Activated CD4-positive, alpha-beta T cell treated with anti-CD3 and anti-CD28 coated beads for 36 hours (primary cell): ENCODE results near the gene AMPH. TPM values are rescaled to one million over a fixed set of nuclear protein-coding genes. Genes with fewer than 3 reads are reported as not detected.
A peak's percentile ranks its signal among the peaks of the same experiment; 100 is the strongest.

Experiments
- ATAC-seq: fragments of 200-7000 bp; cut with Tn5 transposase; one replicate; pipeline ENCODE4 v1.10.0; 2021; ENCODE audit warnings: mild to moderate bottlenecking, moderate library complexity
- CTCF ChIA-PET: fragments of 350-600 bp; sonication (Branson Sonifier 250); formaldehyde crosslinking; loops from one replicate; lab custom pipeline; 2021; ENCODE audit warnings: antibody characterized with exemption; lab: Charles Lee
- POLR2A ChIA-PET: fragments of 350-600 bp; sonication (Branson Sonifier 250); formaldehyde crosslinking; loops from one replicate; lab custom pipeline; 2021; ENCODE audit warnings: antibody characterized with exemption, inconsistent platforms; lab: Charles Lee
- DNase-seq: peaks from one replicate; pipeline ENCODE4 v3.0.0-alpha.2; 2020
- H3K27ac Mint-ChIP-seq: one replicate; pipeline ENCODE4 v1.8.0; 2021; ENCODE audit warnings: mixed read lengths
- H3K27me3 Mint-ChIP-seq: one replicate; pipeline ENCODE4 v1.8.0; 2021; ENCODE audit warnings: mixed read lengths
- H3K36me3 Mint-ChIP-seq: one replicate; pipeline ENCODE4 v1.8.0; 2021; ENCODE audit warnings: low read depth, mixed read lengths
- H3K4me1 Mint-ChIP-seq: one replicate; pipeline ENCODE4 v1.8.0; 2021; ENCODE audit warnings: mixed read lengths
- H3K4me3 Mint-ChIP-seq: one replicate; pipeline ENCODE4 v1.8.0; 2021; ENCODE audit warnings: mild to moderate bottlenecking, moderate library complexity, mixed read lengths
- H3K9me3 Mint-ChIP-seq: one replicate; pipeline ENCODE4 v1.8.0; 2021; ENCODE audit warnings: low read depth, mixed read lengths
- intact Hi-C, 2 experiments: fragments of 100-400 bp; cut with DNase I in 1 of 2; cut with micrococcal nuclease in 1 of 2; formaldehyde crosslinking; loops; one replicate each; pipeline versions ENCODE4 v1.14.2 to v1.15.1; 2022 to 2024; cut with DNase I, micrococcal nuclease
- total RNA-seq, 2 experiments: library from RNA; stranded (reverse); gene quantifications; one replicate each; pipeline ENCODE4 v1.2.3, GENCODE V29; 2021

Gene AMPH
- total RNA-seq, 2 experiments from 2014 or later = 0.07 TPM; not detected in 1

- Mint-ChIP-seq H3K4me1 (no peaks in the 10 kb centered on the region), H3K27me3 (peaks cover 3% of the 10 kb centered on the region), H3K36me3 (no peaks in the 10 kb centered on the region), H3K4me3 (no peak overlapping the region), H3K27ac (no peak overlapping the region), H3K9me3 (no peaks in the 10 kb centered on the region)
- CTCF ChIA-PET = interaction anchor here (0.6 to 1.1 kb wide), 3 partner anchors 8 to 410 kb away, joined by 3 read pairs; no protein-coding TSS in a partner anchor
- intact Hi-C loops = no loop called here
- DNase-seq = no peak
- POLR2A ChIA-PET = no interaction called here
- no peak for ATAC-seq
Observed at GRCh38 chr7:38565289-38565688, 65.9 kb downstream of the AMPH start.

DNA sequence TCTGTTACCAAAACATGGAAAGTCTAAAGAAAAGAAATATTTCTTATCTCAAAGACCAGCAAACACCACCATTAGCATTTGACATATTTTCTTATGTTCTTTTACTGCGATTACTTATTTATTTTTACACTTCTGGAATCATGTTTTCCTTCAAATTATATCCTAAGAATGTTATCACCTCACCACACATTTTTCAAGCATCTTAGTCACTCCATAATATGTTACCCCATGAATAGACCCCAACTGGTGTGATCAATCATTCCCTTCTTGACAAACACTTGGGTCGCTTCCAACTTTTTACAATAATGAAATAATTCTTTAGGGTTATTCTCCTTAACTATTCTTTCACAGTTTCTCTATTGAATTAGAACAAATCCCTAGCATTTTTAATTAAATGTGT, 67.4 kb downstream of the AMPH start:
- H3K27ac Mint-ChIP-seq = no peak overlapping the region
- ChIA-PET CTCF (no interaction called here), POLR2A (no interaction called here)
- H3K27me3 Mint-ChIP-seq = peaks cover 5% of the 10 kb centered on the region
- H3K4me1 Mint-ChIP-seq = no peaks in the 10 kb centered on the region
- no peaks in the 10 kb centered on the region for H3K36me3 Mint-ChIP-seq
- DNase-seq = no peak
- H3K9me3 Mint-ChIP-seq = peaks cover 2% of the 10 kb centered on the region
- ATAC-seq = no peak
- H3K4me3 Mint-ChIP-seq = no peak overlapping the region
- intact Hi-C loops = no loop called here

DNA sequence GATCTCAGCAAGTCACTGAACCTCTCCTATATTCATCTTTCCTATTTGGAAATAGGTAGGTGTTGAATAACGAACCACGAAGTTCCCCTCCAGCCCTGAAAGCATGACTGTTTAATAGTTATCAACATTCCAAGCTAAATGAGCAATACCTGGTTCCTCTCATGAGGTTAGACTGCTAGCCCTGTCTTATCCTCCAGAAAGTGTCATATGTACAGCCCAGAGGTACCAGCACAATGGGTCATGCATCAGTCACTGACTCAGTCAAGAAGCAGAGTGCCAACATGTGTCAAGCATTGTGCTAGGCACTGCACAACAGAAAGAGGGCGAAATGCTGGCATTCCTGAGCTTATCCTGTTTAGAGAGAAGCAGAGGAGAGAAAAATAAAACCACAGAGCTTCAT, 70.0 kb downstream of the AMPH start:
- no peak overlapping the region for H3K27ac Mint-ChIP-seq
- no peak overlapping the region for H3K4me3 Mint-ChIP-seq
- H3K36me3 Mint-ChIP-seq = no peaks in the 10 kb centered on the region
- H3K4me1 Mint-ChIP-seq = no peaks in the 10 kb centered on the region
- ATAC-seq (no peak), DNase-seq (no peak)
- CTCF ChIA-PET = no interaction called here
- H3K27me3 Mint-ChIP-seq = peaks cover 2% of the 10 kb centered on the region
- intact Hi-C loops = no loop called here
- peaks cover 2% of the 10 kb centered on the region for H3K9me3 Mint-ChIP-seq
- POLR2A ChIA-PET = no interaction called here

GRCh38 chr7:38558761-38559345, 72.3 kb downstream of the AMPH start:
- CTCF ChIA-PET = no interaction called here
- Mint-ChIP-seq H3K27ac (no peak overlapping the region), H3K36me3 (no peaks in the 10 kb centered on the region), H3K4me1 (no peaks in the 10 kb centered on the region), H3K4me3 (no peak overlapping the region), H3K27me3 (peaks cover 2% of the 10 kb centered on the region), H3K9me3 (peaks cover 2% of the 10 kb centered on the region)
- DNase-seq (no peak), ATAC-seq (no peak)
- POLR2A ChIA-PET = no interaction called here
- intact Hi-C loops = no loop called here

DNA sequence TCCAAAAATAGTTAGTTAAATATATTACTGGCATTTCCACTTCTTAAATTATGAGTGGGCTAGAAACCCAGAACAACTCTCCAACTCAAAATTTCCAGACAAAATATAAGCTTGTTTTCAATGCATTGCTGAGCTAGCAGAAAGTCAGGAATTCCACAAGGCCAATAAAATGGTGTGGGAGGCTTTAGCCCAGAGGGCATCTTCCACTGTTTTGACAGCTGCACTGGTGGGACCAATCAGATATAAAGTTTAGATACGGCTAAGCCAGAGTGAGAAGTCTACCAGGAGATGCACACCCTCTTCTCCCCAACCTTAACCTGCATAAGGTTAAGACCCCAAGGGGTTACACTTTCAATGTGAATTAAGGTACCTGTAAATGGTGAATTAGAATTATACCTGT, 76.6 kb downstream of the AMPH start:
- H3K4me1 Mint-ChIP-seq = no peaks in the 10 kb centered on the region
- ATAC-seq (no peak), DNase-seq (no peak)
- POLR2A ChIA-PET = no interaction called here
- no peak overlapping the region for H3K27ac Mint-ChIP-seq
- H3K9me3 Mint-ChIP-seq = no peaks in the 10 kb centered on the region
- intact Hi-C loops = no loop called here
- CTCF ChIA-PET = interaction anchor here (0.7 kb wide), 1 partner anchor 462 kb away, joined by 3 read pairs; no protein-coding TSS in a partner anchor
- peaks cover 2% of the 10 kb centered on the region for H3K27me3 Mint-ChIP-seq
- no peaks in the 10 kb centered on the region for H3K36me3 Mint-ChIP-seq
- no peak overlapping the region for H3K4me3 Mint-ChIP-seq

GRCh38 chr7:38550836-38551235, 80.3 kb downstream of the AMPH start:
- ChIA-PET CTCF (no interaction called here), POLR2A (no interaction called here)
- DNase-seq (no peak), ATAC-seq (no peak)
- H3K4me1 Mint-ChIP-seq = no peaks in the 10 kb centered on the region
- H3K9me3 Mint-ChIP-seq = no peaks in the 10 kb centered on the region
- H3K27ac Mint-ChIP-seq = no peak overlapping the region
- no peak overlapping the region for H3K4me3 Mint-ChIP-seq
- peaks cover 8% of the 10 kb centered on the region for H3K27me3 Mint-ChIP-seq
- H3K36me3 Mint-ChIP-seq = no peaks in the 10 kb centered on the region
- intact Hi-C loops = no loop called here

DNA sequence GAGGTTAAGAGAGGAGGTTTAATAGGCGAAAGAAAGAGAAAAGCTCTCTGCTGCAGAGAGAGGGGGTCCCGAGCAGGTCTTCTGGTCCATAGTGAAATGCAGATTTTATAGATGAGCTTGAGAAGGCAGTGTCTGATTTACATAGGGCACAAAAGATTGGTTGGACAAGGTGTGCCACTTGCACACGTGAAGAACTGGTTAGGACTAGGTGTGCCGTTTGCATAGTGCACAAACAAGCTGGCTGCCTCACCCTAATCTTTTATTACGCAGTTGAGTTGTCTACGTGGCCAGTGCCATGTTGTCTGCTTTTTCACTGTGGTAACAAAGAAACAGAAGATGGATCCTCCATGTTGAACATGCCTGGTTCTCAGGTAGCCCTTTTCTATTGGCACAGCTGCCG, 82.6 kb downstream of the AMPH start:
- no peaks in the 10 kb centered on the region for H3K9me3 Mint-ChIP-seq
- no peak overlapping the region for H3K4me3 Mint-ChIP-seq
- peaks cover 8% of the 10 kb centered on the region for H3K27me3 Mint-ChIP-seq
- ChIA-PET POLR2A (no interaction called here), CTCF (interaction anchor here (0.5 to 0.9 kb wide), 4 partner anchors 47 to 915 kb away, joined by 3 to 4 read pairs (median 3); no protein-coding TSS in a partner anchor)
- H3K27ac Mint-ChIP-seq = no peak overlapping the region
- no peaks in the 10 kb centered on the region for H3K4me1 Mint-ChIP-seq
- no peaks in the 10 kb centered on the region for H3K36me3 Mint-ChIP-seq
- no peak for DNase-seq
- intact Hi-C loops = no loop called here
- no peak for ATAC-seq

DNA sequence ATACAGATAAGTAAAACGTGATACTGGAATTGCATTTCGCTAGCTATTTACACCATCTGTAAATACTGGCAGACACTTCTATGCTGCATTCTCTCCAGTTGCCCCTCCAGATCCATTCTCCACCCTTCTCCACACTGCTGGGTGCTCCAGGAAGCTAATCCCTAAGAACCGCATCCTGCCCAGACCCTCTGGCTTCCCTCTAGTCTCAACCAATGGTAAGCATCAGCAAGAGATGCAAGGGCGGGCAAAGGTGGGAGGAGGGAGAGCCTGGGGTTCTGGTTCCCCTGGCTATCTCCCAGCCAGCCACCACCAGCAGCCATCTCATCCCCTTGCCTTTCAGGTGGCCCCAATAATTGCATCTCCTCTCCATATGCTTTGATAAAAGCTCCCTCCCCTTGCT, 84.4 kb downstream of the AMPH start:
- H3K27me3 Mint-ChIP-seq = peaks cover 8% of the 10 kb centered on the region
- no peaks in the 10 kb centered on the region for H3K4me1 Mint-ChIP-seq
- no peaks in the 10 kb centered on the region for H3K36me3 Mint-ChIP-seq
- H3K4me3 Mint-ChIP-seq = no peak overlapping the region
- no peak for ATAC-seq
- ChIA-PET CTCF (interaction anchor here (0.6 kb wide), 1 partner anchor 8 kb away, joined by 3 read pairs; no protein-coding TSS in a partner anchor), POLR2A (no interaction called here)
- no peaks in the 10 kb centered on the region for H3K9me3 Mint-ChIP-seq
- no peak overlapping the region for H3K27ac Mint-ChIP-seq
- intact Hi-C loops = no loop called here
- no peak for DNase-seq

DNA sequence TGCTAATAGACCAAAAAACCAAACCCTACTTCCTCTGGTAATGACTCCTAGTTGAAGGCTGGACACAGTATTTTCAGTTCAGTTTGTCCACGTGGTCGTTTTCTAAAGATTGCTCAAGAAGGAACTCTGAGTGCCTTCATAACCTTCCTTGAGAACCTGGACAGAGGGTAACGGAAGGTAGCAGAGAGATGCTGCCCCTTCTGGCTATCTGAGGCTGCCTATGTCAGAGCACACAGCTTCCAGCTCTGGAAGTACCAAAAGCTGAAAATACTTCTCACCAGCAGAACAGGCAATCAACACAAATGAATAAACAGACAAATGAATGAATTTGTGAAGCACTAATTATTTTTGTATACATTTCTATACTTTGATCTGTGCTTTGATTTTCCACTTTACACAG, 85.2 kb downstream of the AMPH start:
- CTCF ChIA-PET = no interaction called here

DNA sequence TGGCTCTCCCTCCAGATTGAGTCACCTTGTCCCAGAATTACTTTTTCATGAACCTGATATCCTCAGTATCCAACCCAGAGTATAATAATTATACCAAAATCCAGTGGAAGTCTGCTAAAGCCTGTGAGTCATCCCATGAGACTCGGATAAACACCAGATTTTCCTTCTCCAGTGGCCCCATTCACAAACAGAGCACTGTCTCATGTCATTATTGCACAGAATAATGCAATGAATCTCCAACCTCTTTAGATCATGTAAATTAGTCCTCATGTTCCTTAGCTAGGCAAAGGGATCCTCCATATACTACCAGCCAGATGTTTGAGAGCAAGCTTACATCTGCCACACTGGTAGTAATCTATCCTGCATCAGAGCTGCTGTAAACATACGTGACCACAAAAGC, 89.0 kb downstream of the AMPH start:
- Mint-ChIP-seq H3K9me3 (no peaks in the 10 kb centered on the region), H3K36me3 (no peaks in the 10 kb centered on the region), H3K4me3 (no peak overlapping the region), H3K27ac (no peak overlapping the region), H3K4me1 (peaks cover 5% of the 10 kb centered on the region), H3K27me3 (peaks cover 5% of the 10 kb centered on the region)
- no peak for DNase-seq
- intact Hi-C loops = no loop called here
- ChIA-PET POLR2A (no interaction called here), CTCF (no interaction called here)
- no peak for ATAC-seq

More for the DNA sequence above, 85.2 kb downstream of the AMPH start:
- Mint-ChIP-seq H3K27me3 (peaks cover 6% of the 10 kb centered on the region), H3K9me3 (no peaks in the 10 kb centered on the region), H3K36me3 (no peaks in the 10 kb centered on the region), H3K4me1 (no peaks in the 10 kb centered on the region), H3K4me3 (no peak overlapping the region), H3K27ac (no peak overlapping the region)
- ATAC-seq (no peak), DNase-seq (no peak)
- POLR2A ChIA-PET = no interaction called here
- intact Hi-C loops = no loop called here

- Mint-ChIP-seq H3K36me3 (no peaks in the 10 kb centered on the region), H3K27ac (no peak overlapping the region), H3K4me1 (peaks cover 5% of the 10 kb centered on the region), H3K27me3 (peaks cover 3% of the 10 kb centered on the region), H3K4me3 (no peak overlapping the region), H3K9me3 (no peaks in the 10 kb centered on the region)
- ChIA-PET CTCF (no interaction called here), POLR2A (no interaction called here)
- no peak for DNase-seq
- intact Hi-C loops = no loop called here
- ATAC-seq = no peak
Observed at GRCh38 chr7:38541440-38541839, 89.7 kb downstream of the AMPH start.

DNA sequence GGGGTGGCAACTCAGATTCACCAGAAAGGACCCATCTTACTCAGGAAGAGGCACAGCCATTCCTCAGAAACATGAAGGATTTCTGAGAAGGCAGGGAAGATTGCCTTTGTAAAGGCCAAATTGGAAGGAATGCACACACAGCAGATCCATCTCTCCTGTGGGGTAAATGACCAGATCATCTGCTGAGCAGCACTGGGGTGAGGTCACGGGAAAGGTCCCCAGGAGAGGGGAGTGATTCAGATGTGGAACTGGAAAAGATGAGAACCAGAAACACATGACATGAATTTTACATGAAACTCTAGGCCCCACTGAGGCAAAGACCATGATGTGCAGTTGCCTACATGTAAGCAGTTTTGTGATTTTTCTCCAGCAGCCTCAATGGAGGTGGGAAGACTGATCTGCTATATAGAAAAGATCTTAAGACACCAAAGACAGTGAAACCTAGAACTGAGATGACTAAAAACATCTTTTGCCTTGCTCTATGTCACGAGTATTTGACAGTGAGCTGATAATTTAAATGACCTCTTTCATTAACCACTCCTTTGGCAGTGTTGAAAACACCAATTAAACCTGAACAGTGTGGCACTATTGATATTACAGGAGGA, 91.6 kb downstream of the AMPH start:
- intact Hi-C loops = no loop called here
- Mint-ChIP-seq H3K27me3 (peaks cover 3% of the 10 kb centered on the region), H3K27ac (no peak overlapping the region), H3K4me3 (no peak overlapping the region), H3K36me3 (no peaks in the 10 kb centered on the region), H3K4me1 (peaks cover 9% of the 10 kb centered on the region), H3K9me3 (no peaks in the 10 kb centered on the region)
- ChIA-PET CTCF (interaction anchor here (0.6 to 0.9 kb wide), 2 partner anchors 140 to 1665 kb away, joined by 3 to 4 read pairs; no protein-coding TSS in a partner anchor), POLR2A (no interaction called here)
- ATAC-seq (peak; percentile 30), DNase-seq (peak; percentile 7)
